HL-60 (cell line): ENCODE results near the gene LCTL.

Experiments used
- DNase-seq, 2 experiments: peaks; one replicate each; pipeline ENCODE4 v3.0.0-alpha.2; 2010 to 2020; ENCODE audit warnings: low read depth in 1 of 2, low spot score in 1 of 2
- H3K27ac ChIP-seq: fragments of 250-450 bp; sonication (Bioruptor Pico); replicated peaks from 2 replicates; pipeline ENCODE4 v1.5.1; 2020; ENCODE audit warnings: mild to moderate bottlenecking, moderate library complexity
- H3K27me3 ChIP-seq: fragments of 250-450 bp; sonication (Bioruptor Pico); 2 replicates; pipeline ENCODE4 v1.5.1; 2021; ENCODE audit warnings: mild to moderate bottlenecking, moderate library complexity; ENCODE audit not compliant: insufficient read depth, poor library complexity, severe bottlenecking
- H3K4me3 ChIP-seq: replicated peaks from 2 replicates; pipeline ENCODE4 v1.5.1; 2011; ENCODE audit warnings: mild to moderate bottlenecking, control low read depth, low read length; ENCODE audit not compliant: insufficient read depth
- GABPA ChIP-seq: IDR thresholded peaks from 2 replicates; pipeline ENCODE4 v1.6.1; 2012; ENCODE audit warnings: low read depth
- POLR2AphosphoS5 ChIP-seq: IDR thresholded peaks from 2 replicates; pipeline ENCODE4 v1.6.1; 2012; ENCODE audit warnings: low read depth
- SPI1 ChIP-seq: IDR thresholded peaks from 2 replicates; pipeline ENCODE4 v1.6.1; 2012; ENCODE audit warnings: low read depth, mild to moderate bottlenecking, borderline replicate concordance
- TF ChIP-seq, protein P1 (sequence below): IDR thresholded peaks from one replicate; pipeline ENCODE4 v1.5.1; 2011; ENCODE audit warnings: low read length, control low read depth, inconsistent platforms; ENCODE audit not compliant: insufficient read depth
- TF ChIP-seq, protein P2 (sequence below): IDR thresholded peaks from 2 replicates; pipeline ENCODE4 v1.6.1; 2012; ENCODE audit warnings: low read depth; ENCODE audit not compliant: insufficient replicate concordance

Gene LCTL

DNA sequence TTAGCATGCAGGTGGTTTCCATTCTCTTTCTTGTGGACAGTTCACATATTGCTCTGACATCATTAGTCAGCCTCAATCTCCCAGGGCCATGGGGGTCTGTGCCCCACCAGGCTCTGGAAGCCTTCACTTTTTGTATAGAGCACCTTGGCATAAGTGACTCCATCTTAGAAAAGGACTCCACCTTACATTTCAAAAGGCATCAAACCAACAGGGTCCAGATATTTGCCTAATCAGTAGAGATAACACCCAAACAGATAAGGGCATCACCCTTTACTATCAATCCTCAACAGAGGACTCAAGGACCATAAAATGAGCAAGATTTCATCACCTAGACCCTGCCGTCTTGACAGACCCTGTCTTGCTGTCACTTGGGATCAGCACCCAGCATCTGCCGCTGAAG is 35.7 kb upstream of the LCTL start:
- Histone ChIP-seq H3K4me3 (no peak overlapping the region), H3K27ac (no peak overlapping the region), H3K27me3 (no peaks in the 10 kb centered on the region)
- no peak for DNase-seq
- TF ChIP-seq GABPA (no peak), POLR2AphosphoS5 (no peak), SPI1 (no peak)
- TF ChIP-seq, protein P1, sequence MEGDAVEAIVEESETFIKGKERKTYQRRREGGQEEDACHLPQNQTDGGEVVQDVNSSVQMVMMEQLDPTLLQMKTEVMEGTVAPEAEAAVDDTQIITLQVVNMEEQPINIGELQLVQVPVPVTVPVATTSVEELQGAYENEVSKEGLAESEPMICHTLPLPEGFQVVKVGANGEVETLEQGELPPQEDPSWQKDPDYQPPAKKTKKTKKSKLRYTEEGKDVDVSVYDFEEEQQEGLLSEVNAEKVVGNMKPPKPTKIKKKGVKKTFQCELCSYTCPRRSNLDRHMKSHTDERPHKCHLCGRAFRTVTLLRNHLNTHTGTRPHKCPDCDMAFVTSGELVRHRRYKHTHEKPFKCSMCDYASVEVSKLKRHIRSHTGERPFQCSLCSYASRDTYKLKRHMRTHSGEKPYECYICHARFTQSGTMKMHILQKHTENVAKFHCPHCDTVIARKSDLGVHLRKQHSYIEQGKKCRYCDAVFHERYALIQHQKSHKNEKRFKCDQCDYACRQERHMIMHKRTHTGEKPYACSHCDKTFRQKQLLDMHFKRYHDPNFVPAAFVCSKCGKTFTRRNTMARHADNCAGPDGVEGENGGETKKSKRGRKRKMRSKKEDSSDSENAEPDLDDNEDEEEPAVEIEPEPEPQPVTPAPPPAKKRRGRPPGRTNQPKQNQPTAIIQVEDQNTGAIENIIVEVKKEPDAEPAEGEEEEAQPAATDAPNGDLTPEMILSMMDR = no peak
- TF ChIP-seq, protein P2, sequence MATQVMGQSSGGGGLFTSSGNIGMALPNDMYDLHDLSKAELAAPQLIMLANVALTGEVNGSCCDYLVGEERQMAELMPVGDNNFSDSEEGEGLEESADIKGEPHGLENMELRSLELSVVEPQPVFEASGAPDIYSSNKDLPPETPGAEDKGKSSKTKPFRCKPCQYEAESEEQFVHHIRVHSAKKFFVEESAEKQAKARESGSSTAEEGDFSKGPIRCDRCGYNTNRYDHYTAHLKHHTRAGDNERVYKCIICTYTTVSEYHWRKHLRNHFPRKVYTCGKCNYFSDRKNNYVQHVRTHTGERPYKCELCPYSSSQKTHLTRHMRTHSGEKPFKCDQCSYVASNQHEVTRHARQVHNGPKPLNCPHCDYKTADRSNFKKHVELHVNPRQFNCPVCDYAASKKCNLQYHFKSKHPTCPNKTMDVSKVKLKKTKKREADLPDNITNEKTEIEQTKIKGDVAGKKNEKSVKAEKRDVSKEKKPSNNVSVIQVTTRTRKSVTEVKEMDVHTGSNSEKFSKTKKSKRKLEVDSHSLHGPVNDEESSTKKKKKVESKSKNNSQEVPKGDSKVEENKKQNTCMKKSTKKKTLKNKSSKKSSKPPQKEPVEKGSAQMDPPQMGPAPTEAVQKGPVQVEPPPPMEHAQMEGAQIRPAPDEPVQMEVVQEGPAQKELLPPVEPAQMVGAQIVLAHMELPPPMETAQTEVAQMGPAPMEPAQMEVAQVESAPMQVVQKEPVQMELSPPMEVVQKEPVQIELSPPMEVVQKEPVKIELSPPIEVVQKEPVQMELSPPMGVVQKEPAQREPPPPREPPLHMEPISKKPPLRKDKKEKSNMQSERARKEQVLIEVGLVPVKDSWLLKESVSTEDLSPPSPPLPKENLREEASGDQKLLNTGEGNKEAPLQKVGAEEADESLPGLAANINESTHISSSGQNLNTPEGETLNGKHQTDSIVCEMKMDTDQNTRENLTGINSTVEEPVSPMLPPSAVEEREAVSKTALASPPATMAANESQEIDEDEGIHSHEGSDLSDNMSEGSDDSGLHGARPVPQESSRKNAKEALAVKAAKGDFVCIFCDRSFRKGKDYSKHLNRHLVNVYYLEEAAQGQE = no peak

DNA sequence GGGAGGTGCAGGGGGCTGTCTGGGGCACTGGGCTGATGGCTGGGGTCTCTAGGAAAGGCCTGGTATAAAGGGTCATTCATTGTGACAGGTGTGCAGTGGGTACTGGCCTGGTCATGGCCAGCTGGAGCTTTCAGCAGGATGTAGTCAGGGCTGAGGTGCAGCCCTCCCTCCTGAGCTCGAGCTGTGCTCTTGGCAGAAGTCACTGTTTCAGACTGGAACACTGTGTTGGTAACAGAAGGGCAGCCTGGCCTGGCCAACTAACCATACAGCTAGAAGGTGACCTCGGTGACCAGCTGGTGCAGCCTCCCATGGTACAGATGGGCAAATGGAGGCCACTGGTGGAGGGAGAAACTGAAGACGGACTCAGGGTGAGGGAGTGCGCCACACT is 34.4 kb upstream of the LCTL start:
- no peak overlapping the region for H3K4me3 ChIP-seq
- no peak for TF ChIP-seq SPI1
- TF ChIP-seq, protein P1 = no peak
- no peak for TF ChIP-seq POLR2AphosphoS5
- TF ChIP-seq, protein P2 = no peak
- no peak for TF ChIP-seq GABPA

DNA sequence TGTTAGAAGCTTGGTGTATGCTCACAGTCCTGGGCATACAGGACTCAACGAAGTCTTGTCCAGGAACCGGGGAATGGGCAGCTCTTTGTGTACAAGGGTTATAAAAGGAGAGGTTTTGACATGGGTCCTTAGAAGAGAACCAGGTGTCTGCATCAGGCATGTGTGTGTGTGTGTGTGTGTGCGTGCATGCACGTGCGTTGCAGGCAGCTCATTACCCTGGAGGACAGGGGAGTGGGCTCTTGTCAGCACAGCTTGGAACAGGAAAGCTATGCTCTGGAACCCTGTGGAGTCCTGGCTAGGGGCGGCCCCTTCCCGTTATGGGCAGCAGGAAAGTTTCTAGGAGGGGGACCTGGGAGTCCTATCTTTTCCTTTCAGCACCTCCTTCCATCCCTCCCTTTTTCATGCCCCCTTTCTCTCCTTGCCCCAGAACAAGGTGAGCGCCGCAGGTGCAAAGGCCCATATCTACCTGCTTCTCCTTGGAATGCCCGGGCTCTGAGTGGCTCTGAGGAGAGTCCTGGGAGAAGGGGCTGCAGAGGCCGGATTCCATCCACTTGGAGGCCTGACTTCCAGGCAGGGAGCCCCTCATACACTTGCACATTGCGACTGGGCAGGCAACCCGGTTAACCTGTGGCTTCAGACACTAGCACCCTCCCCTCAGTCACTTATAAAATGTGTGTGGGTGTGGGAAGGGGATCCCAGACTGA is 33.9 kb upstream of the LCTL start:
- TF ChIP-seq SPI1 (no peak), POLR2AphosphoS5 (no peak)
- DNase-seq = no peak
- H3K4me3 ChIP-seq = no peak overlapping the region
- no peaks in the 10 kb centered on the region for H3K27me3 ChIP-seq
- H3K27ac ChIP-seq = no peak overlapping the region

More for the DNA sequence above, 34.4 kb upstream of the LCTL start:
- no peak overlapping the region for H3K27ac ChIP-seq
- no peak for DNase-seq
- no peaks in the 10 kb centered on the region for H3K27me3 ChIP-seq

DNA sequence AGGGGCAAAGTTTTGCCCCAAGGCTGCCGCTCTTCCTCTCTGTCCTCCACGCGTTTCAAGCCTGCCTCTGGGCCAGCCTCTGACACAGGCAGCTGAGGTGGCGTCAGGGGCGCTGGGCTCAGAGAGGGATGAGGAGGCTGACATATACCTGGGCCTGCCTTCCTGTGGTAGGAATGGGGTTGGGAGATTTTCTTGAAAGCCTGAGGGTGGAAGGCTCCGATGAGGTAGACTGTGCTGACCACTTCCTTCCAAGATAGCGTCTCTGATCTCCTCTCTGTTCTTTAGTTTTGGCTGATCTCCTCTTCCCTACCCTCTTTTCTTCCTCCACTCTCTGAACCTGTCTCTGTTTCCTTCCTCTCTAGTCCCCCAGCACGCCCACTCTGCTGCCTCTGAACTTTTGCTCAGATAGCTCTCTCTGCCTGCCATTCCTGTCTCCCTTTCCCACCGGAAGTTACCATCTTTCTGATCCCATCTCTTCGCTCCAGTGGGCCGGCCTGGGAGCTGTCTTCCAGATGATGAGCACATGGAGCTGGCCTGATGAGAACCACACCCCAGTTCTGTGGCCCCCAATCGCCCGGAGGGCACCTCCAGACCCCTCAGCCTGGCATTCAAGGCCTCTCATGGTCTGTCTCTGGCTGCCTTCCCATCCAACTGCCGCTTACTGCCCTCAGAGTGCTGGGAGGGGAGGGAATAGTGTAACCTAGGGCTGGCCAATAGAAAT is 32.5 kb upstream of the LCTL start:
- H3K27ac ChIP-seq = no peak overlapping the region
- DNase-seq = no peak
- no peak for TF ChIP-seq POLR2AphosphoS5
- TF ChIP-seq SPI1 = no peak
- TF ChIP-seq, protein P1 = no peak
- no peak for TF ChIP-seq GABPA
- TF ChIP-seq, protein P2 = no peak
- H3K27me3 ChIP-seq = no peaks in the 10 kb centered on the region
- H3K4me3 ChIP-seq = no peak overlapping the region
